Activated naive CD4-positive, alpha-beta T cell treated with anti-CD3 and anti-CD28 coated beads, Interleukin-2, amount 50 U/mL, for 16 hours (primary cell): ENCODE measurements around the gene ATG3.
"Not testable (repeated sequence)": the region's sequence is repeated elsewhere in the genome, so short reads cannot be mapped to it uniquely, and the experiment has no call there.

Experiments
- DNase-seq: peaks from one replicate; pipeline ENCODE4 v3.0.0-alpha.2; 2020

Gene ATG3

GRCh38 chr3:112497897-112498548 is 63.7 kb downstream of the ATG3 start:
- DNase-seq, result no peak

GRCh38 chr3:112496366-112497067 is 65.2 kb downstream of the ATG3 start:
- no peak for DNase-seq

GRCh38 chr3:112494448-112494767 is 67.4 kb downstream of the ATG3 start:
- DNase-seq, result not testable (repeated sequence)

- DNase-seq, result no peak
Observed at GRCh38 chr3:112492124-112492523, 69.6 kb downstream of the ATG3 start.

GRCh38 chr3:112491373-112491772 is 70.4 kb downstream of the ATG3 start:
- DNase-seq, result no peak

- DNase-seq, result no peak
Observed at GRCh38 chr3:112489674-112490479, 71.9 kb downstream of the ATG3 start.

- no peak for DNase-seq
Observed at GRCh38 chr3:112486811-112487505, 74.8 kb downstream of the ATG3 start.

- DNase-seq, result no peak
Observed at GRCh38 chr3:112484352-112484751, 77.4 kb downstream of the ATG3 start.

GRCh38 chr3:112482675-112483074 is 79.1 kb downstream of the ATG3 start:
- DNase-seq, result no peak
